ENCODE measurements around the gene SGMS1. TPM values are rescaled to one million over a fixed set of nuclear protein-coding genes. Genes with fewer than 3 reads are reported as not detected.

SGMS1 gene
- polyA plus RNA-seq, 1 donor (not counting 4 experiments of a cell fraction or from before 2014, with no cell fraction given): 18.3 TPM

DNA sequence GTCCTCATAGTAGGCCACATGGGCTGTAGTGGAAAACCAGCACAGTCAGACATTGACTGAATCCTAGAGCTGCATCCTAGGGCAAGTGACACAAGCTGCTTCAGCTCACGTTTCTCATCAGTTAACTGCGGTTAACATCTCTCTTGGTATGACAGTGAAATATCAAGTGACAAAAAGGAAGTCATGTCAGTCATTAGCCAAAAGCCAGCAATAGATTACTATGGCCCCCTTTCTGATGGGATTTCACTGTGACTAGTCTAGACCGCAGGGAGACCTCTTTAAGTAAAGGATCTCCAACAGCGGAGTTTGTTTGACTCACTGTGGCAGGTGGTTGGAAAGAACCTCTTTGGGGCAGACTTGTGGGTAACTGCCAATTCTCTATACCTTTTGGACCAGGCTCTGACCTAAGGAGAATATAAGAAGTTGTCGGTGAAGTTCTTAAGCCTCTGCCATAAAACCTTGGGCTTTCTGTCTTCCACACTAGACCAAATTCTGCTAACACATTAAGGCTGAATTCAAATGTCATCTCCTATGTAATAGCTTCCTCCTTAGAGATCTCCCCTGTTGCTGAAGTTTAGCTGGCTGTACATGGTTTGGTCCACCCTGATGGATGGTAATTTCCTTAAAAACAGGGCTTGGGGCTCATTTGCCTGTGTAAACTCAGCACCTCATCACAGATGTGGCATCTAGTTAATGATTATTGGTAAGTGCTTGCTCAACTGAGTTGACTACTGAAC, 115.3 kb downstream of the SGMS1 start:
- H4K20me1 ChIP-seq (ENCODE audit: control insufficient read depth, extremely low read depth, insufficient read depth, low read length): no peaks in the 10 kb centered on the region
- no peak overlapping the region for H2AFZ ChIP-seq (ENCODE audit: control insufficient read depth, low read length)
- H3K79me2 ChIP-seq (ENCODE audit: control insufficient read depth, insufficient read depth, low read length): no peaks in the 10 kb centered on the region
- no peaks in the 10 kb centered on the region for H3K27me3 ChIP-seq (ENCODE audit: control insufficient read depth, extremely low read depth, insufficient read depth, low read length)
- no peaks in the 10 kb centered on the region for H3K9me1 ChIP-seq (ENCODE audit: control insufficient read depth, extremely low read depth, insufficient read depth, low read length)
- H3K4me3 ChIP-seq (ENCODE audit: control insufficient read depth in 2 of 3, extremely low read depth in 1 of 3, insufficient read depth in 2 of 3, low read depth in 1 of 3, low read length in 3 of 3): no peak overlapping the region
- H3K9me3 ChIP-seq (ENCODE audit: control insufficient read depth, low read depth, low read length): no peaks in the 10 kb centered on the region
- H3K4me1 ChIP-seq (ENCODE audit: control insufficient read depth, extremely low read depth, insufficient read depth, low read length): peaks cover 21% of the 10 kb centered on the region
- H3K4me2 ChIP-seq (ENCODE audit: control insufficient read depth, extremely low read depth, insufficient read depth, low read depth, low read length): no peak overlapping the region
- no peak overlapping the region for H3K27ac ChIP-seq (ENCODE audit: control insufficient read depth, insufficient read depth, low read length)
- no peaks in the 10 kb centered on the region for H3K36me3 ChIP-seq (ENCODE audit: control insufficient read depth in 2 of 2, extremely low read depth in 1 of 2, insufficient read depth in 2 of 2, low read length in 2 of 2)
- H3K9ac ChIP-seq (ENCODE audit: control insufficient read depth, extremely low read depth, insufficient read depth, low read length): no peak overlapping the region
- DNase-seq (ENCODE audit: low read depth, low spot score): no peak
- FAIRE-seq: no peak
- TF ChIP-seq CTCF (optimal IDR thresholded peaks at IDR 0.05 in 1 of 3, IDR thresholded peaks at IDR 0.05 in 1 of 3, conservative IDR thresholded peaks at IDR 0.05 in 1 of 3; ENCODE audit: extremely low read depth in 1 of 3, insufficient read depth in 2 of 3, low read length in 3 of 3) (no peak), EZH2 (IDR thresholded peaks at IDR 0.05; ENCODE audit: low read length) (no peak)
- dilution Hi-C loops (cut with MboI; ENCODE audit: extremely low pct_ligation_motif_present, low sequenced_read_pairs): no loop called here

GRCh38 chr10:50506861-50507573, 116.7 kb downstream of the SGMS1 start:
- TF ChIP-seq CTCF (optimal IDR thresholded peaks at IDR 0.05 in 1 of 3, IDR thresholded peaks at IDR 0.05 in 1 of 3, conservative IDR thresholded peaks at IDR 0.05 in 1 of 3; ENCODE audit: extremely low read depth in 1 of 3, insufficient read depth in 2 of 3, low read length in 3 of 3) (no peak), EZH2 (IDR thresholded peaks at IDR 0.05; ENCODE audit: low read length) (no peak)
- no peak overlapping the region for H2AFZ ChIP-seq (ENCODE audit: control insufficient read depth, low read length)
- no peak overlapping the region for H3K4me2 ChIP-seq (ENCODE audit: control insufficient read depth, extremely low read depth, insufficient read depth, low read depth, low read length)
- no peaks in the 10 kb centered on the region for H3K27me3 ChIP-seq (ENCODE audit: control insufficient read depth, extremely low read depth, insufficient read depth, low read length)
- no peak for DNase-seq (ENCODE audit: low read depth, low spot score)
- peaks cover 24% of the 10 kb centered on the region for H3K4me1 ChIP-seq (ENCODE audit: control insufficient read depth, extremely low read depth, insufficient read depth, low read length)
- no peaks in the 10 kb centered on the region for H3K9me3 ChIP-seq (ENCODE audit: control insufficient read depth, low read depth, low read length)
- H3K9ac ChIP-seq (ENCODE audit: control insufficient read depth, extremely low read depth, insufficient read depth, low read length): no peak overlapping the region
- no peaks in the 10 kb centered on the region for H3K9me1 ChIP-seq (ENCODE audit: control insufficient read depth, extremely low read depth, insufficient read depth, low read length)
- no peaks in the 10 kb centered on the region for H3K79me2 ChIP-seq (ENCODE audit: control insufficient read depth, insufficient read depth, low read length)
- H3K36me3 ChIP-seq (ENCODE audit: control insufficient read depth in 2 of 2, extremely low read depth in 1 of 2, insufficient read depth in 2 of 2, low read length in 2 of 2): no peaks in the 10 kb centered on the region
- dilution Hi-C loops (cut with MboI; ENCODE audit: extremely low pct_ligation_motif_present, low sequenced_read_pairs): no loop called here
- no peak overlapping the region for H3K27ac ChIP-seq (ENCODE audit: control insufficient read depth, insufficient read depth, low read length)
- no peaks in the 10 kb centered on the region for H4K20me1 ChIP-seq (ENCODE audit: control insufficient read depth, extremely low read depth, insufficient read depth, low read length)
- no peak for FAIRE-seq
- no peak overlapping the region for H3K4me3 ChIP-seq (ENCODE audit: control insufficient read depth in 2 of 3, extremely low read depth in 1 of 3, insufficient read depth in 2 of 3, low read depth in 1 of 3, low read length in 3 of 3)
